ENCODE results near the gene DNAH1.

GRCh38 chr3:52429031-52429430, 112.9 kb downstream of the DNAH1 start:
- TF ChIP-seq POLR2A (IDR thresholded peaks at IDR 0.05), result no peak
- no peak for TF ChIP-seq CTCF (IDR thresholded peaks at IDR 0.05 in 8 of 11, conservative IDR thresholded peaks at IDR 0.05 in 3 of 11)
